OCI-LY1 (cell line): ENCODE data around the gene RHOT1.

Source experiments
- CTCF ChIP-seq: fragments of 200-600 bp; sonication (generic), shearing (Covaris generic); IDR thresholded peaks from 2 replicates; pipeline ENCODE4 v1.5.1; 2017; ENCODE audit warnings: mild to moderate bottlenecking, antibody characterized with exemption, low read length, moderate library complexity, mixed read lengths
- EZH2 ChIP-seq: fragments of 200-600 bp; sonication (generic), shearing (Covaris generic); IDR thresholded peaks from 2 replicates; pipeline ENCODE4 v1.8.0; 2017; ENCODE audit warnings: borderline replicate concordance, mixed run types, mild to moderate bottlenecking, antibody characterized with exemption, low read length, moderate library complexity, mixed read lengths

GRCh38 chr17:32197987-32198386 is 55.7 kb downstream of the RHOT1 start:
- TF ChIP-seq CTCF (no peak), EZH2 (no peak)
